GM18951 (cell line): ENCODE results near the gene GPR55.

Experiments used
- POLR2A ChIP-seq: IDR thresholded peaks from 4 replicates; pipeline ENCODE4 v1.6.1; 2011; ENCODE audit warnings: mild to moderate bottlenecking; ENCODE audit not compliant: insufficient read length, insufficient read depth; ENCODE audit errors: extremely low read depth
- in situ Hi-C: fragments of 300-500 bp; cut with MboI; formaldehyde crosslinking; loops from one replicate; pipeline ENCODE4 v1.12.0; 2022; ENCODE audit warnings: low sequenced_read_pairs, mixed read lengths, inconsistent platforms; ENCODE audit not compliant: unreplicated experiment

Gene GPR55

DNA sequence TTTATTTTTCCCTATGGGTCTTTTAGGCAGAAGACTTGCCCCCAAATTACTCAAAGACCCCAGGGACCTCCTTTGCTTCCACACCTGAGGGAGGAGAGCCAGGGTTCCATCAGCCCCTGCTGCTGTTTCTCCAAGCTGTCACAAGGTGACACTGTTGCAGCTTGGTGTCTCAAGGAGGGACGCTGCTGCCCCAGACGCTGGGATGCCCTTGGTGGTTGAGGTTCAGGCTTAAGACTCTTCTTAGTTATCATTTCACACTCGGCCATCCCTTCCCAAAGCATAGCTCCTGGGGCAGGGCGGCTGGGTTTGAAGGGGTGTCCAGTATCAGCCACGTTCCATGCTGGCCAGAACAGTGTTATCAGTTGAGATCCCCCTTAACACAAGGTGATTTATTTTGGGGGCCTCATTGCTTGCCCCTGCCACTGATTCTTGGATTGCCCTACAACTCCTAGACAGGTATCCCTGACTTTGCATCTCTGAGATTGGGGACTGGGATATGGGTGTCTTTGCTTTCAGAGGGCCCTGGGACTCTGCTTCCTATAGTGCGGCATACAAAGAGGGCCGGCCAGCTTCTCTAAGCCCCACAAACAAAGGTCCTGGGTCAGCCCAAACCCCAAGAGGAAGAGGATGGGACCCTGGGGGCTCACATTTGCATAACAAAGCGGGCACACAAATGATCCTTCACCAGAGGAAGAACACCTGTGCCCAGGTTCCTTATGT lies 22.7 kb downstream of the GPR55 start:
- in situ Hi-C loops, result loop anchor here (5.0 kb wide), 1 partner anchor 85 kb away; no protein-coding TSS in a partner anchor
- TF ChIP-seq POLR2A, result no peak

GRCh38 chr2:230901006-230901405 lies 24.0 kb downstream of the GPR55 start:
- in situ Hi-C loops, result loop anchor here (5.0 kb wide), 1 partner anchor 86 kb away; no protein-coding TSS in a partner anchor
- no peak for TF ChIP-seq POLR2A

DNA sequence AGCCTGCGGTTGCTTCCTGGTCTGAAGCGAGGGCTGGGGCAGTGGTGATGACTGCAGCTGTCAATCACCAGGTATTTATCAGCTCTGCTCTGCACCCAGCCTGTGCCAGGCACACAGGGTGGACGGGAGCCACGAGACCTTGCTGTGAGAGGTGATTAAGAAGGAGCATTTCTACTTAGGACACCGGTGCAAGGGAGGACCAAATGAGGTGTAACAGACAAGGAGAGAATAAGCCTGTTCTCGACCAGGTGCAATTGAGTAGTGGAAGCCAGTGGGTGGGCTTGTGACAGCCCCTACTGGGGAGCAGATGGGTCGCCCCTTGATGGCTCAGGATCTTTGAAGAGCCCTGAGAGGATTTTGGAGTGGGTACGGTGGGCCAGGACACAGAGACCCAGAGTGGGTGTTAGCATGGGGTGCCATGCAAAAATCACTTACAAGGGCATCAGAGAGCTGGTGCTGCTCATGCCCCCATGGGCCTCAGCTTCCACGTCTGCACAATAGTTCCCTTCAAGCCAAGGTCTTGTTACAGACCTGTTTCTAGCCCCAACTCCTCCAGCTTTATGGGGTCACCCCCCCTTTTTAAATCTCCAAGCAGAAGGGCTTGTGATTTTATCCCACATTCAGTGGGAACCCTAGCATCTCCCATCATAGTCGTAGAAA lies 24.6 kb downstream of the GPR55 start:
- no peak for TF ChIP-seq POLR2A
- in situ Hi-C loops, result loop anchor here (5.0 kb wide), 1 partner anchor 87 kb away; no protein-coding TSS in a partner anchor

DNA sequence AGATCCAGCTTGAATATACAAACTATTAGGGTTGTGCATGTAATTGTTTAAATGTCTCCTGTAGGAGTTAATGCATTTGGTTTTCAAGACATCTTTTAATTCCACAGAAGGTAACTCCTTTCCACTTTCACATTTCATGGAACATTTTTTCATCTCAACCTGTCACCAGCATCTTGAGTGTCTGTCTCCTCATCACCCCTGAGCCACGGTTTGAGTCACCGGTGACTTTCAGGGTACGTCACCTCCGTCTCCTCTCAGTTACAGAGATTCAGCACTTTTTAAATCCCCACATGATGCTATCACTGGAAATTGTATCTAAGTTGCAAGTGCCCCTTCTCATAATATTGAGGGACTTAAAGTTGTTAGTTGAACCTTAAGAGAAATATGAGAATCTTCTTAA lies 25.3 kb downstream of the GPR55 start:
- no peak for TF ChIP-seq POLR2A
- in situ Hi-C loops, result loop anchor here (5.0 kb wide), 1 partner anchor 88 kb away; no protein-coding TSS in a partner anchor

DNA sequence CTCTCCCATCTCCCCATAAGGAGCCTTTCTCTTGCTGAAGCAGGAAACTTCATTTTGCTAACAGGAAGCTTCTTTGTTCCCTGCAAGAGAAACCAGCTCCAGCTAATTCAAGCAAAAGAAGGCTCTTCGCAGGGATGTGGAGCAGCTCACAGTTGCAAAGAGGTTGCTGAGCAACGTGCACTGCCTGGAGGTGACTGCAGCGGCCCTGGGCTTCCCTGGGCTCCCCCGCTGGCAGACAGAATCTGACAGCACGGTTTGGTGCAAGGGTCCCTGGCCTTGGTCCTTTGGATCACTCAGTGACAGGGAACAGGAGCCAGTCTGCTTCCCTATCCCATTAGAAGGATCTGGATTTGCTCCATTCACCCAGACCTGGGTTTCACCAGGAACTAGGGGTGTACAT lies 25.8 kb downstream of the GPR55 start:
- in situ Hi-C loops, result no loop called here
- no peak for TF ChIP-seq POLR2A

DNA sequence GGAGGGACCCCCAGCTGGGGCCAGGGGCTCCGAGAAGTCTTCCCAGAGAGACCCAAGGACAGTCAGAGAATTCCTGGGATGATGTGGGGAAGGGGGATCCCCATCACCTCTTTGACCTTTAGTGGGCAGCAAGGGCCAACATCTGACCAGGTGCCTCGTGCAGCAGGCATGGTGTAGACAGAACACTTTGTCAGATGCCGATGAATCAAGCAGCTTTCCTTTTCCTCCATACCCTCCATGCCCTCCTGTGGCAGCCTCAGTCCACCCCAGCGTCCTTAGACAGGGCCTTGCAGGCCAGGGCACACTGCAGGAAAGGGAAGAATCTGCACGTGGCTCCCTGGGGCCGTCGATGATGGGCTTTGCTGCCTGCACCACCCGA lies 26.3 kb downstream of the GPR55 start:
- in situ Hi-C loops, result no loop called here
- no peak for TF ChIP-seq POLR2A

DNA sequence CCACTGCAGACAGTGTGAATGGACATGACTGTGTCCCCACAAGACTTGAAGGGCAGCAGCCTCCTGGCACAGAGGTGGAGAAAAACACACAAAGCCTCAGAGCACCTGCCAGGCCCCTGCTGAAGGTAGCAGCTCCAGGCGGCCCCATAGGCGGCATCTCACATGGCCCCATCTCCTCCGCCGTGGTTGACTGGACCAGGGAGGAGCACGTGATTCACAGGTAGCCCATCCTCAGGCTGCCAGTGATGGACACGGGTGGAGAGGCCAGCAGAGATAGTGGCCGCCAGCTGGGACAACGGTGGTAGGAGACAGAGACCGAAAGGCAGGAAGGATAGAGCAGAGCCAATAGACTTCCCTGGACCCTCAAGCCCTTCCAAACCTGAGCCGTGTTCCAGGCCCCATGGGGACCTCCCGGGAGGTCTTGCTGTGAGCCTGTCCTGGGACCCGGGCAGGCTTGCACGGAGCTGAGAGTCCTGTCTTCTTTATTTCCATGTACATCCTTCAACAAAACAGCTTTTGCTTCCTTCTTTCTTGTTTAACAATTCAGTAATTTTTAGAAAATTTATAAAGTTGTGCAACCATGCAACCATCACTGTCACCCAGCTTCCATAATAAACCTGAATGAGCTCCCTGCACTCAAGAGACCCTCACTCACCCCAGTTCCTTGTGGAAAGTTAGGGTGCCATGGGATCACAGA lies 26.9 kb downstream of the GPR55 start:
- in situ Hi-C loops, result no loop called here
- TF ChIP-seq POLR2A, result no peak

DNA sequence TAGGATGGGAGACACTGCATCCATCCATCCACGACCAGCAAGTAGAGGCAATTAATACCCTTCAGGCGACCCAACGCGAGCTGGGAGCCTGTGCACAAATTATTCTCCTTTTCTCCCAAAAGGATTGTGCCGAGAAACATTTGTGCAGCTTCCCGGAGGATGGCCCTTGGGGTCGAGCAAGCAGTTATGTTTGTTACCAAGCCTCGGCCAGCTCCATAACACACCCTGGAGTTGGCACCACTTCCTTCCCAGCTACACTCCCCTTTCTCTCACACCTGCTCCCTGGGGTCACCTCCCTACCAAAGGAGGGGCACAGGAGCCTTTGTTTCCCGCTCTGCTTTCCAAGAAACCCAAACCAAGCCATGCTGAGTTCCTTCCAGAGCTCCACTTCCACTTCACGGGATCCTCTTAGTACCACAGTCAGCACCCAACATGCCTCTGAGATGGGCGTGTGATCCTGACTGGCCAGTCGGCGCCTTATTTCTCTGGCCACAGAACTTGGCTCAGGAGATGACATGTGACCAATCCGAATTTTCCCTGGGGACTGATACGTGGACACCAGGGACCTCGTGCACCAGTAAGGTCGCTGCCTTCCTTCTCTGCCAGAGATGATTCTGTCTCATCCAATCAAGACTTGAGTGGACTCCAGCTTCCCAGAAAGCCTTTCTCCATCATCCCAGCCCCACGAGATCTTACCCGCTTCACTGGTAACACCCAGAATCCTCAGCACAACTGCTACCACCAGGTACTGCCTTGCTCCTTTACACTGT lies 28.5 kb downstream of the GPR55 start:
- TF ChIP-seq POLR2A, result no peak
- in situ Hi-C loops, result no loop called here

GRCh38 chr2:230895536-230896345 lies 29.3 kb downstream of the GPR55 start:
- no peak for TF ChIP-seq POLR2A
- in situ Hi-C loops, result no loop called here

GRCh38 chr2:230893841-230894781 lies 30.9 kb downstream of the GPR55 start:
- in situ Hi-C loops, result no loop called here
- no peak for TF ChIP-seq POLR2A

- in situ Hi-C loops, result no loop called here
- TF ChIP-seq POLR2A, result peak; percentile 15
Measured at GRCh38 chr2:230893338-230893737, 31.7 kb downstream of the GPR55 start.

- in situ Hi-C loops, result no loop called here
- TF ChIP-seq POLR2A, result no peak
Measured at GRCh38 chr2:230891509-230891908, 33.5 kb downstream of the GPR55 start.

GRCh38 chr2:230891064-230891463 lies 34.0 kb downstream of the GPR55 start:
- TF ChIP-seq POLR2A, result no peak
- in situ Hi-C loops, result no loop called here
